Mesendoderm (in vitro differentiated cells): ENCODE data around the gene TMEM86A.
A peak's percentile ranks its signal among the peaks of the same experiment; 100 is the strongest.

ENCODE experiments used
- DNase-seq: peaks from one replicate; pipeline ENCODE4 v3.0.0; 2013
- H2AK5ac ChIP-seq: 2 replicates; pipeline ENCODE4 v1.6.1; 2013; ENCODE audit warnings: low read length, inconsistent platforms
- H2BK120ac ChIP-seq: 2 replicates; pipeline ENCODE4 v1.6.1; 2013; ENCODE audit warnings: low read depth, mild to moderate bottlenecking, low read length, moderate library complexity, mixed read lengths
- H2BK15ac ChIP-seq: replicated peaks from 2 replicates; pipeline ENCODE4 v1.6.1; 2013; ENCODE audit warnings: low read depth, mild to moderate bottlenecking, moderate library complexity
- H2BK5ac ChIP-seq: 2 replicates; pipeline ENCODE4 v1.6.1; 2013; ENCODE audit warnings: low read length, inconsistent platforms
- H3K18ac ChIP-seq: 2 replicates; pipeline ENCODE4 v1.6.1; 2013; ENCODE audit warnings: mild to moderate bottlenecking, low read length, mixed read lengths
- H3K23ac ChIP-seq: one replicate; pipeline ENCODE4 v1.6.1; 2013; ENCODE audit warnings: low read length
- H3K27ac ChIP-seq: 2 replicates; pipeline ENCODE4 v1.5.1; 2013; ENCODE audit warnings: low read depth, mild to moderate bottlenecking, inconsistent platforms, low read length, moderate library complexity
- H3K27me3 ChIP-seq: 2 replicates; pipeline ENCODE4 v1.6.1; 2013; ENCODE audit warnings: low read length, control low read depth, mild to moderate bottlenecking, inconsistent platforms; ENCODE audit not compliant: insufficient read depth, poor library complexity
- H3K36me3 ChIP-seq: 2 replicates; pipeline ENCODE4 v1.6.1; 2013; ENCODE audit warnings: low read length, inconsistent platforms; ENCODE audit not compliant: control insufficient read depth, insufficient read depth
- H3K4ac ChIP-seq: one replicate; pipeline ENCODE4 v1.6.1; 2013; ENCODE audit warnings: low read depth, mild to moderate bottlenecking, low read length, moderate library complexity
- H3K4me1 ChIP-seq: 2 replicates; pipeline ENCODE4 v1.6.1; 2013; ENCODE audit warnings: low read depth, low read length, inconsistent platforms; ENCODE audit not compliant: control insufficient read depth
- H3K4me2 ChIP-seq: 2 replicates; pipeline ENCODE4 v1.6.1; 2013; ENCODE audit warnings: low read length
- H3K4me3 ChIP-seq: 2 replicates; pipeline ENCODE4 v1.5.1; 2013; ENCODE audit warnings: mild to moderate bottlenecking, low read length
- H3K56ac ChIP-seq: one replicate; pipeline ENCODE4 v1.6.1; 2013; ENCODE audit warnings: low read length
- H3K79me1 ChIP-seq: 2 replicates; pipeline ENCODE4 v1.6.1; 2013; ENCODE audit warnings: low read length, inconsistent platforms
- H3K79me2 ChIP-seq: 2 replicates; pipeline ENCODE4 v1.6.1; 2013; ENCODE audit warnings: mild to moderate bottlenecking, low read length; ENCODE audit not compliant: control insufficient read depth, insufficient read depth
- H3K9ac ChIP-seq: 2 replicates; pipeline ENCODE4 v1.6.1; 2013; ENCODE audit warnings: low read length, inconsistent platforms
- H4K5ac ChIP-seq: one replicate; pipeline ENCODE4 v1.6.1; 2013; ENCODE audit warnings: low read length
- H4K8ac ChIP-seq: one replicate; pipeline ENCODE4 v1.6.1; 2013; ENCODE audit warnings: low read depth, mild to moderate bottlenecking, control low read depth, low read length, moderate library complexity
- WGBS: extraction: QIAGEN DNeasy Blood & Tissue Kit; methylation state at CpG from one replicate; pipeline ENCODE4 v1.1.7; 2013; ENCODE audit warnings: low lambda C conversion rate, missing lambda C conversion rate; ENCODE audit not compliant: insufficient coverage; ENCODE audit errors: extremely low coverage; 5-methylcytosine and 5-hydroxymethylcytosine counted together

The TMEM86A gene

GRCh38 chr11:18692941-18693760 is 5.4 kb upstream of the TMEM86A start:
- Histone ChIP-seq H3K18ac (no peak overlapping the region), H2BK15ac (no peak overlapping the region), H3K27me3 (no peaks in the 10 kb centered on the region), H2BK120ac (no peak overlapping the region), H3K9ac (no peak overlapping the region), H3K36me3 (no peaks in the 10 kb centered on the region), H2BK5ac (no peak overlapping the region), H3K79me2 (no peaks in the 10 kb centered on the region), H3K4me1 (peaks cover under 1% of the 10 kb centered on the region), H3K27ac (no peak overlapping the region), H3K79me1 (no peaks in the 10 kb centered on the region), H3K4me3 (no peak overlapping the region), H3K4ac (no peak overlapping the region), H3K23ac (no peak overlapping the region), H4K5ac (no peak overlapping the region), H3K4me2 (no peak overlapping the region), H2AK5ac (no peak overlapping the region), H4K8ac (no peak overlapping the region), H3K56ac (no peak overlapping the region)
- no CpG with 5 or more reads among the region's 9 CpGs for WGBS
- DNase-seq, result no peak

GRCh38 chr11:18696638-18697225 is 1.8 kb upstream of the TMEM86A start:
- Histone ChIP-seq H3K4ac (no peak overlapping the region), H2BK15ac (no peak overlapping the region), H4K8ac (no peak overlapping the region), H3K36me3 (no peaks in the 10 kb centered on the region), H3K4me1 (peaks cover 2% of the 10 kb centered on the region), H2BK5ac (no peak overlapping the region), H3K4me2 (no peak overlapping the region), H3K79me2 (no peaks in the 10 kb centered on the region), H3K23ac (no peak overlapping the region), H3K27ac (no peak overlapping the region), H3K4me3 (no peak overlapping the region), H3K18ac (no peak overlapping the region), H2AK5ac (no peak overlapping the region), H2BK120ac (no peak overlapping the region), H3K27me3 (peaks cover 2% of the 10 kb centered on the region), H3K56ac (no peak overlapping the region), H4K5ac (no peak overlapping the region), H3K9ac (no peak overlapping the region), H3K79me1 (no peaks in the 10 kb centered on the region)
- no CpG with 5 or more reads among the region's 2 CpGs for WGBS
- DNase-seq, result no peak

- no peak overlapping the region for H3K56ac ChIP-seq
- no peaks in the 10 kb centered on the region for H3K36me3 ChIP-seq
- H3K79me1 ChIP-seq, result no peaks in the 10 kb centered on the region
- no peak overlapping the region for H3K4me3 ChIP-seq
- H3K4me1 ChIP-seq, result peaks cover 2% of the 10 kb centered on the region
- no peak overlapping the region for H3K4me2 ChIP-seq
- DNase-seq, result no peak
- no peak overlapping the region for H4K8ac ChIP-seq
- H4K5ac ChIP-seq, result no peak overlapping the region
- H3K27me3 ChIP-seq, result peaks cover 2% of the 10 kb centered on the region
- no peak overlapping the region for H3K4ac ChIP-seq
- H2BK120ac ChIP-seq, result no peak overlapping the region
- no peak overlapping the region for H2BK5ac ChIP-seq
- H2BK15ac ChIP-seq, result no peak overlapping the region
- WGBS, result no CpG with 5 or more reads among the region's 4 CpGs
- no peak overlapping the region for H2AK5ac ChIP-seq
- no peak overlapping the region for H3K27ac ChIP-seq
- H3K18ac ChIP-seq, result no peak overlapping the region
- no peaks in the 10 kb centered on the region for H3K79me2 ChIP-seq
- no peak overlapping the region for H3K9ac ChIP-seq
- no peak overlapping the region for H3K23ac ChIP-seq
Measured at GRCh38 chr11:18697576-18697975, 1.0 kb upstream of the TMEM86A start.

- Histone ChIP-seq H3K27ac (no peak overlapping the region), H3K79me2 (no peaks in the 10 kb centered on the region), H3K9ac (peak overlapping the region; percentile 50), H4K5ac (no peak overlapping the region), H3K4me3 (peak overlapping the region; percentile 21), H3K18ac (no peak overlapping the region), H3K4me2 (peak overlapping the region; percentile 32), H4K8ac (no peak overlapping the region), H3K23ac (no peak overlapping the region), H2AK5ac (no peak overlapping the region), H3K4ac (no peak overlapping the region), H3K56ac (peak overlapping the region; percentile 52), H3K27me3 (peaks cover 2% of the 10 kb centered on the region), H3K36me3 (no peaks in the 10 kb centered on the region), H2BK5ac (no peak overlapping the region), H2BK15ac (no peak overlapping the region), H3K4me1 (peaks cover 2% of the 10 kb centered on the region), H3K79me1 (no peaks in the 10 kb centered on the region), H2BK120ac (no peak overlapping the region)
- no CpG with 5 or more reads among the region's 9 CpGs for WGBS
- DNase-seq, result no peak
Measured at GRCh38 chr11:18699269-18699596, 654 bp downstream of the TMEM86A start.

GRCh38 chr11:18699848-18700261 is 1.3 kb downstream of the TMEM86A start:
- no peak for DNase-seq
- no peak overlapping the region for H2BK5ac ChIP-seq
- H3K56ac ChIP-seq, result no peak overlapping the region
- no peak overlapping the region for H2BK15ac ChIP-seq
- H3K23ac ChIP-seq, result no peak overlapping the region
- no peak overlapping the region for H3K4me2 ChIP-seq
- no peak overlapping the region for H2BK120ac ChIP-seq
- H4K8ac ChIP-seq, result no peak overlapping the region
- no peak overlapping the region for H3K18ac ChIP-seq
- H2AK5ac ChIP-seq, result no peak overlapping the region
- H3K4ac ChIP-seq, result no peak overlapping the region
- H4K5ac ChIP-seq, result no peak overlapping the region
- H3K36me3 ChIP-seq, result no peaks in the 10 kb centered on the region
- peaks cover 2% of the 10 kb centered on the region for H3K27me3 ChIP-seq
- no peak overlapping the region for H3K9ac ChIP-seq
- no peak overlapping the region for H3K27ac ChIP-seq
- H3K79me2 ChIP-seq, result no peaks in the 10 kb centered on the region
- H3K4me1 ChIP-seq, result peaks cover 2% of the 10 kb centered on the region
- WGBS, result no CpG with 5 or more reads among the region's 3 CpGs
- no peak overlapping the region for H3K4me3 ChIP-seq
- no peaks in the 10 kb centered on the region for H3K79me1 ChIP-seq
